AML-193 (cell line): Measurements from ENCODE around the gene GNA15.
A peak's percentile ranks its signal among the peaks of the same experiment; 100 is the strongest.

Experiments used
- DNase-seq, 2 experiments: peaks; one replicate each; lab custom pipeline; 2025; lab: John Stamatoyannopoulos, UW

GNA15 gene

DNA sequence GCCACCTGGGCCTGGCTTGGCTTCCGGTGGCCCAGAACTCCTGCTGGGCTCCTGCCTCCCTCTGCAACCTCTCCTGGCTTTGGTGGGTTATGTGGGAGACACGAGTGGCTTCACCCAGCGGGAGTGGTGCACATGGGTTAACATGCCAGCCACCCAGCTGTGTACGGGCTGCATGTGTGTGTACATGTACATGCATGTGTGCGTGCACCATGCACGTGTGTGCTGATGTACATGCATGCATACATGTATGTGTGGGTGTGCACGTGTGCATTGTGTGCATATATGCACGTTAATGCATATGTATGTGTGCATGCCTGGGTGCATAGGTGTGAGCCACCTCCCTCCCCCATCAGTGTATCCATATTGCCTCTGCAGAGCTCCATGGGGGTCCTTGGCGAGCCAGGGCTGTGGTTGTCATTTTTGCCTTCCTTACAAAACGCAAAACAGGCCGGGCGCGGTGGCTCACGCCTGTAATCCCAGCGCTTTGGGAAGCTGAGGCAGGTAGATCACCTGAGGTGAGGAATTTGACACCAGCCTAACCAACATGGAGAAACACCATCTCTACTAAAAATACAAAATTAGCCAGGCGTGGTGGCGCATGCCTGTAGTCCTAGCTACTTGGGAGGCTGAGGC, 29.2 kb upstream of the GNA15 start:
- no peak for DNase-seq

DNA sequence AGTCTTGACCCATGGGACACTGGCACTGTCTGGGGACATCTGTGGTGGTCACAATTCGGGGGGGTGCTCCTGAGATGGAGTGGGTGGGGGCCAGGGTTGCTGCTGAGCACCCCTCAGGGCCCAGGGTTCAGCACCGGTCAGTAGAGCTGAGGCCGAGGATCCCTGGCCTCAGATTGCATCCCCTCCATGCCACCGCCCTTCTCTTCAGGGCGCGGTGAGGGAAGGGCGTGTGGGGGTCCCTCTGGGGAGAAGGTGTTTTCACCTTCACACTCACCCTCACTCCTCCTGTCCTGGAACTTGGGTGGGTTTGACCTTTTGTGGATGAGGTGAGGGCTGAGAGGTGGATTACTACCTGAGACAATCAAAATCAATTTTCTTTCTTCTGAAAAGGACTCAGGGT, 28.2 kb upstream of the GNA15 start:
- DNase-seq = no peak

DNA sequence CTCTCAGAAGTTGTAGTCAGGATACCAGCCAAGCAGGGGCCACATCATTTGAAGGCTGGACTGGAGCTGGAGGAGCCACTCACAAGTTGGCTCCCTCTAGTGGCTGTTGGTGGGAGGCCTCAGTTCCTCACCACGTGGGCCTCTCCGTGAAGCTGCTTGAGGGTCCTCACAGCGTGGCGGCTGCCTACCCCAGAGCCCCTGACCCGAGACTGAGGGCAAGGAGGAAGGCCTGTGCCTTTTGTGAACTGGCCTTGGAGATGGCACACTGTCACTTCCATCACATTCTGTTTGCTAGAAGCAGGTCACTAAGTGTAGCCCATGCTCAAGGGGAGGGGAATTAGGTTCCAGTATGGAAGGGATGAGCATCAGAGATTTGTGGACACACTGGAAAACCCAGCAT, 27.1 kb upstream of the GNA15 start:
- peak; percentile 44 to 57 for DNase-seq

DNA sequence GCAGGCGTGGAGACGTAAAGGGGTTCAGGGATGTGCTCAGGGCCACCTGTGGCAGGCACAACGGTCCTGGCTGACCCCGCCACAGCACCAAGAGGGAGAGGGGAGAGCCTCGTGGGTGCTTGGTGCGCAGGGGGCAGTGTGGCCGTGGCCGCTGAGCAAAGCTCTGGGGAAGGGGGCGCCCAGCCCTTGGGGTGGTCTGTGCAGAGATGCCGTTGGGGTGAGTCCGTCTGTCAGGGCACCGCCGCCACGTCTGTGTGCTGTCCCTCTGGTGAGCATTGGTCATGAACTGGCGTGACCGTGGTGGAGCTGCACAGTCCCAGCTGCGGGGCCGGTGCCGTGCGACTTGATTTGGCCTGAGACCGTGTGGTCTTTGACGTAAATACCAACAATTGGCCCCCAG, 26.3 kb upstream of the GNA15 start:
- DNase-seq = no peak

DNA sequence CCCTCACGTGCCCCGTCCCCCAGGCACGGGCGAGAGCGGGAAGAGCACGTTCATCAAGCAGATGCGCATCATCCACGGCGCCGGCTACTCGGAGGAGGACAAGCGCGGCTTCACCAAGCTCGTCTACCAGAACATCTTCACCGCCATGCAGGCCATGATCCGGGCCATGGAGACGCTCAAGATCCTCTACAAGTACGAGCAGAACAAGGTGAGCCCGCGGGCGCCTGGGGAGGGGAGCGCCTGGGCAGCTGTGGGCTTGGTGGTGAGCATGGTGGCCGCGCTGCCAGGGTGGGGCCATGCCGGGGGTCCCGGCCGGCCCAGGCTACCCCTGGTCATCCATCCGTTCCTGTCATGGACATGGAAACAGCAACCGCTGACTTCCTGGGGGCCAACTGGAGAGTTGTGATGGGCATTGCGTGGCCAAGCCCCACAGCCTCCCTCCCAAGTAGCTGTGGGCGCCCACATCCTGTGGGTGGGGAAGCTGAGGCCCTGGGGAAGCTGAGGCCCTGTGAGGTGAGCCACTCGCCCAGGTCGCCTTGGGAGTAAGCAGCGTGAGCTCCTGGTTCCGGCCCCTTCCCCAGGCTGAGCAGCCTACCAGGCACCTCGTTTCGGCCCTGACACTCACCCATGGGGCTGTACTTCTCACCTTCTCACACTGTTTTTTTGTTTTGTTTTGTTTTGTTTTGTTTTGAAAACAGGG, 25.6 kb upstream of the GNA15 start:
- no peak for DNase-seq

DNA sequence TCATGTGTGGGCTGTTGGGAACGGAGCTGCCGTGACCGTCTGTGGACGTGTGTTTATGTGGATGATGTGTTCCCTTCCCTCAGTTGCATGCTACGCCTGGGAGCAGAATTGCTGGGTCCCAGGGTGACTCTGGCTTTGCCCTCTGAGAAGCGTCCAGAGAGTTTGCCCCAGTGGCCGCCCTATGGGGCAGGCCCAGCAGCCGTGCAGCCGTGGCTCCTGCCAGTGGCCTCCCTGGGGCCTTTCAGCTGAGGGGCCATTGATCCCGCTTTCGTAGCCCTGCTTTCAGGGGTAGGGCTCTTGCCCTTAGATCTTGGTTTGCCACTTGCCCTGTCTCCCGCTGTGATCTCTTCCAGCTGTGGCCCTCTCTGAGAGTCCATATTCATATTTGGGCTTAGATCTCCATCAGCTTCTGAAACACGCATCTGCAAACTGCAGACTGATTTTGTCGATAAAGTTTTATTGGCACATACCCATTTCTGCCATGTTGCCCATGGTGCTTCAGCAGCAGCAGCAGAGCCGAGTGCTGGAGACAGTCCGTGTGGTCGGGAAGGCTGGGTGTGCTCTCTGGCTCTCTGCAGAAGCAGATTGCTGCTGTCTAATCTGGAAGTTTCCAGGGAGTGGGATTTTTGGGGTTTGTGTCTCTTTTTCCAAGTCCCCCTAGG, 24.1 kb upstream of the GNA15 start:
- DNase-seq = no peak

DNA sequence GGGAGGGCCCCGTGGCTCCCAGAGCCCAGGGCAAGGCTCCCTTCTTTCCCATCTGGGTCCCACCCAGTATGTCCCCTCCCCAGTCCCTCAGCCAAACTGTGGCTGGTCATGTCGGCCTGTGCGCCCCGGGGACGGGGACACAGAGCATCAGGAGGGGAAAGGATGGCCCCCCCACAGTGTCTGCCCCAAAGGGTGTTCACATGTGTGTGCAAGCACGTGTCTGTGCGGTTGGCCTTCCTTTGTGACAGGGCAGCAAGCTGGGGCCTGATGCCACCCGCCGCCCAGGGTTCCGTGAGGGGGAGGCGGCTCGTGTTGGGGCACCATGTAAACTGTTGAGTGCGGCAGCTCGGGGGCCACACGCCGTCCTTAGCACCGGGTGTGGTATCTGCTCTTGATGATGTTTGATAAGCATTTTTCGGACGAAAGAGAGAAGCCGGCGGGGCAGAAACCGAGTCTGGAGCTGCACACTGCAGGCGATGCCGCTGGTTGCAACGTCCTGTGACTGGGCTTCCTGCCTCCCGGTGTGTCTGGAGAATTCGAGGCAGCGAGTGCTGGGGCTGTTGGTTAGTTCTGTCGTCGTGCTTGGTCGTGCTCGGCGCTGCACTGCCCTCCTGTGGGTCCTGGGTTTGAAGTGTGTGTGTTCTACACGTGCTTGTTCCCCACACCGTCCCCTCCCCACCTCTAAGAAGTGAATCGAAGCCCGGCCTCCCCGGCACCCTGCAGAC, 23.3 kb upstream of the GNA15 start:
- DNase-seq = no peak

DNA sequence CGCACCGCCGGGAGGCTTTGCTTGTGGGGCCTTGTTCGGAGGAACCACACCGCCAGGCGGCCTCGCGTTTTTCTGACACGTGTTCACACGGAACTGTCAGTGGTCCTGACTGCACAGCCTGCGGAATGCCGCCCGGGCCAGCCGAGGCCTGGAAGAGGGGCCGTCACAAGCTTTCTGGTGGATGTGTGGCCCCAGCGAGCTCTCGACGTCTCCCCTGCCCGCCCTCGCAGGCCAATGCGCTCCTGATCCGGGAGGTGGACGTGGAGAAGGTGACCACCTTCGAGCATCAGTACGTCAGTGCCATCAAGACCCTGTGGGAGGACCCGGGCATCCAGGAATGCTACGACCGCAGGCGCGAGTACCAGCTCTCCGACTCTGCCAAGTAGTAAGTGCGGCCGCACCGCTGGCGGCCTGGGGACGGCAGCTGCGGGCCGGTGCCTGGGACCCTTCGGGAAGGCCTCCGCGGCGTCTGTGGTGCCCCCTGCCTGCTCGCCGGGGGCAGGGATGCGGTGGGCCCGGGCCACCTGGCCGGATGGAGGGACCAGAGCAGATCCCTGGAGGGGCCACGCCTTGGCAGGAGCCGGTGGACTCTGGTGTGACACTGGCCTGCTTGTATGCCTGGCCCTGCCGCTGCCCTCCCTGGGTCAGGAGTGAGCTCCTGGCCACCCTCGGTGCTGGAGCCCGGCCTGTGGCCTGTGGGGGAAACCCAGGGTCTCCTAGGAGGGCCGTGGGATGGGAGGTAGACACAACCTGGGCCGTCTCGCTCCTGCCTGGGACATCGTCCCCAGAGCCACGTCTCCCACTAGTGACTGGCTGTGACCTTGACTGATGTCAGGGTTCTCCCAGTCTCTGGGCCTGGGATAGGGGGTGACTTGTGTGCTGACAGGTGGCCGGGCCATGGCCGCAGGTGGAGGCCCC, 22.5 kb upstream of the GNA15 start:
- no peak for DNase-seq

DNA sequence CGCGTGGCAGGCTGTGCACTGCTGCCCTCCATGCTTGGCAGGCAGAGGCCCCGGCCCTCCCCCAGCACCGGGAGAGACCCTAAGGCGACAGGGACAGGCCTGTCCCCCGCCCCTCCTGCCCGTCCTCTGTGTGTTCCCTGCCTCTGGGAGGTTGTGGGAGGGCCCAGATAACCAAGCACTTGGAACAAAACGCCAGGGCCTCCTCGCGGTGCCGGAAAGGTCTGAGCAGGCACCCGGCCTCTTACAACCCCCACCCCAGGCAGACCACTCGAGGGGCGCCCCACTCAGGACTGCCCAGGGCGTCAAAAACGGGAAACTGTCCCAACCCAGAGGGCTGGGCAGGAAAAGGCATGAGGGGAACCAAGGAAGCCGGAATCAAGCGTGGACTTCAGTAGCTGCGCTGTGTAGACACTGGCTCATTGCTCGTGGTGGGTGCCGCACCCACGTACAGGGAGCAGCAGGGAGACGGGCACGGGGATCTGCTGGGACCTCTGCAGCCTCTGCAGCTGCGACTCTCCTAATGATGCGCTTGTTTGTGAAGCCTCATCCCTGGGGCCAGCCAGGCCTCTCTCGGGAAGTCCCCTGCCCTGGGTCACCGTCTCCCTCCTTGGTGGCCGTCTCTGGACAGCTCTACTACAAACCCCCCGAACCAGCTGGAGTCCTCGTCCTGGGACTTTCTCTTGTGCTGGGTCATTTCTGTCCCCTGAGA, 21.7 kb upstream of the GNA15 start:
- no peak for DNase-seq

DNA sequence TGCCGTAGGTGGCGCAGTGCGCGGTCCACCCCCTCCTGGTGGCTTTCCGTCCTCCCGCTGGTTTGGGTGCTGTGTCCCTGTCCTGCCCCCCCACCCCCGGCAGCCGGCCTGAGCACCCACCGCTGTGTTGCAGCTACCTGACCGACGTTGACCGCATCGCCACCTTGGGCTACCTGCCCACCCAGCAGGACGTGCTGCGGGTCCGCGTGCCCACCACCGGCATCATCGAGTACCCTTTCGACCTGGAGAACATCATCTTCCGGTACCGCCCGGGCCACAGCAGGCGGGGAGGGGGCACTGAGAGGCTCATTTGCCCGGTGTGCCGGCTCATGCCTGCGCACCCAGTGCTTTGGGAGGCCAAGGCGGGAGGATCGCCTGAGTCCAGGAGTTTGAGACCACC, 21.0 kb upstream of the GNA15 start:
- DNase-seq = no peak

DNA sequence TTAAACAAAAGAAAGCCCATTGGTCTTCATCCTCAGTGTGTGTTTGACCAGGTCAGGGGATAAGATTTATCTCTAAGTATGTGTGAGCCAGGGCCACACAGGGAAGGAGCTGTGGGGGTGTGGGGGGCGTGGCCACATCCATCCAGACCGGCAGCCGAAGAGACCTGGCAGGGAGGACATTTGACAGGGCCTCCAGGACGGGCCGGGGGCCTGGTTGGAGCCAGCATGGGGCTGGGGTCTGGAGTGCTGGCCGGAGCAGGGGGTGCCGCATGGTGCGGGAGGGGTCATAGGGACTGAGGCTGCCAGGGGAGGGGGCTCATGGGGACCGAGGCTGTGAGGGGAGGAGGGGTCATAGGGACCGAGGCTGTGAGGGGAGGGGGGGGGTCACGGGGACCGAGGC, 20.4 kb upstream of the GNA15 start:
- no peak for DNase-seq

DNA sequence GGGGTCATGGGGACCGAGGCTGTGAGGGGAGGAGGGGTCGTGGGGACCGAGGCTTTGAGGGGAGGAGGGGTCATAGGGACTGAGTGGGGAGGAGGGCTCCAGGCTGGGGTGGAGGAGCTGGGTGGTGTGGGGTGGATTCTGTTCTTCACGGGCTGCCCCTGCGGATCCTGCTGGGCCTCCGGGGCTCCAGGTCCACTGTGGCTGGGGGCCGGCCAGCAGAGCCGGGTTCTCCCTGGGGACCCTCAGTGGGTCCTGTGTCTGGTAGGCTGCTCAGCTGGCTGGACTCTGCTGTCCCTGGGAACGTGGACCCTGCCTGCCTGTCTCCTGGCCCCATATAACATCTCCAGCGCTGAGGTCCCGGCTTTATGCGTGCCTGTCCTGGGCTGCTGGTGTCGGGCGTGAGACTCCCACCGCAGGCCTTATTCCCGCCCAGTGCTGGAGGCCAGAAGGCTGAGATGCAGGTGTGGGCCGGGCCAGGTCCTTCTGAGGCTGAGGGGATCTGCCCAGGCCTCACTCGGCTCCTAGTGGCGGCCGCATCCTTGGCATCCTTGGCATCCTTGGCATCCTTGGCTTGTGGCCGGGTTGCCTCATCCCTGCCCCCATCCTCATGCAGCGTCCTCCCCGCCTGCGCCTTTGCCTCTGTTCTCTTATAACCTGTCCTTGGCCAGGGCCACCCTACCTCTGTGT, 19.8 kb upstream of the GNA15 start:
- no peak for DNase-seq

DNA sequence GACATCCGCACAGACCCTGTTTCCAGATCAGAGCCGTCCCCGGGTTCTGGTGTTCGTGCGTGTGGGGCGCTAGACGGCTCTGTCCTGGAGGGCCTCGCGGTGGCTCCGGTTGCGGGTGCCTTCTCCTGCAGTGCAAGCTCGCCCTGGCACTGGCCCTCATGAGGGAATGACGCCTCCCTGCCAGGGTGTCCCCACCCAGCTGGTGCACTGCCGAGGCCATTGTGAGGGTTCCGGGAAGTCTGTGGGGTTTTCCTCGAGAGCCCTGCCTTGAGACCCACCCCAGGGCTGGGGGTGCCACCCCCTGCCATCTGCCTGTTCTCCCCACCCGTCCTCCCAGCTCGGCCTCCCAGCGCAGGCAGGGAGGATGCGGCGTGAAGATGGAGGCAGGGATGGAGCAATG, 19.2 kb upstream of the GNA15 start:
- no peak for DNase-seq

DNA sequence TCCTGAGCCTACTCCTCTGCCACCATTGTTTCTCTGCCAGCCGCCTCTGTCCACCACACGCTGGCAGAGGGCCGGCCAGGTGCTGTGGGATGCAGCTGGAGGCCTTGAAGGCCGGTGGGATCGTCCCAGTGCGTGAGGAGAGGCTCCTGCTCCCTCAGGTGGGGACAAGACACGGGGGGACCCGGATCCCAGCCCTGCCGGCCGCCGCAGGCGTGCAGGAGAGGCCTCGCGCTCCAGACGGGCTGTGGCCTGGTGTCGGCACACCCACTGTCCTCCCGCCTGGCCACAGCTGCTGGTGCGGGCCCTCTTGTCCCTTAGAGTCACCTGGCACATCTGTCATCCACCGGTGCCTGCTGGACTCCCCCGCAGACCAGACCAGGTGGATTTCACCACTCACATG, 18.1 kb upstream of the GNA15 start:
- DNase-seq = no peak

DNA sequence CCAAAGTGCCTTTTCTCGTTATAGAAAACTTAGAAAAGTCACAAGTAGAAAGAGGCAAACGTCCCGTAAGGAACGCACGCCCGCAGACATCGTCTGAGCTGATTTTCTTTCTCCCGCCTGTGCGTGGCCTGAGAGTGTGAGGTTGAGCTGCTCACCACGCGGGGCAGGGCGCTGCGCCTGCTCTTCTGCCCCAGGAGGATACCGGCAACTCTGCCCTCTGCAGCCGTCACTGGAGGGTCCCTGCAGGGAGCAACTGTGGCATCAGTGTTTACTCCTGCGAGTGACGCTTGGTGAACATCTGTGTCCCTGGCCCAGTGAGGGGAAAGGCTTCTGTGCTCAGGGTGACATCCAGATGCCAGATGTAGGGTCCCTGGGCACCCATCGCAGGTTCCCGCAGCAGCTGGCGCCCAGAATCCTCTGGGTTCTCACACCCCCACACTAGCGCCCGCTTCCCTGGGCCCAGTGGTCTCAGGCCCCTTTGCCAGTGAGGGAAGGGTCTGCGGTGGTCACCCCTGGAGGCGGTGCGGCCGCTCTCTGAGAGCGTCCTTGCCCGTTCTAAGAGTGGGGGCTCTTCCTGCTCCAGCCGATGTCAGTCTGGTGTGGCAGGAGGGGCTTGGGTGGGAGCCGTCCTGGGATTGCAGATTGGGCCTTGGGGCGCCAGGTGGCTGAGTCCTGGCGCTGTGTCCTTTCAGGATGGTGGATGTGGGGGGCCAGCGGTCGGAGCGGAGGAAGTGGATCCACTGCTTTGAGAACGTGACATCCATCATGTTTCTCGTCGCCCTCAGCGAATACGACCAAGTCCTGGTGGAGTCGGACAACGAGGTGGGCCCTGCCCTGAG, 17.4 kb upstream of the GNA15 start:
- no peak for DNase-seq

DNA sequence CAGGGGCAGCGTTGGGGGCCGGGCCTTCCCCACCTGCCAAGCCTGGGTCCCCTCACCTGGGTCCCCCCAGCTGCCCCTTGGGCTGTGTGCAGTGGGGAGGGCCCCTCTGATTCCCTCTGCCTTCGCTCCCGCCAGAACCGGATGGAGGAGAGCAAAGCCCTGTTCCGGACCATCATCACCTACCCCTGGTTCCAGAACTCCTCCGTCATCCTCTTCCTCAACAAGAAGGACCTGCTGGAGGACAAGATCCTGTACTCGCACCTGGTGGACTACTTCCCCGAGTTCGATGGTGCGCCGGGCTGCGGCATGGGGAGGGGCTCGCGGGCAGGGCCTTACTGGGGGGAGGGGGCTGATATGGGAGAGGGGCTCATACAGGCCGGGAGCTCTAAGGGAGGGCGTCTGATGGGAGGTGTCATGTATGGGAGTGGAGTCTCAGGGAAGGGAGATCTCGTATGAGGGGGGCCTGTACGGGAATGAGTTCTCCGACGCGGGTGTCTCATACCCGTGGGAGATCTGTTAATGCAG, 16.7 kb upstream of the GNA15 start:
- no peak for DNase-seq

DNA sequence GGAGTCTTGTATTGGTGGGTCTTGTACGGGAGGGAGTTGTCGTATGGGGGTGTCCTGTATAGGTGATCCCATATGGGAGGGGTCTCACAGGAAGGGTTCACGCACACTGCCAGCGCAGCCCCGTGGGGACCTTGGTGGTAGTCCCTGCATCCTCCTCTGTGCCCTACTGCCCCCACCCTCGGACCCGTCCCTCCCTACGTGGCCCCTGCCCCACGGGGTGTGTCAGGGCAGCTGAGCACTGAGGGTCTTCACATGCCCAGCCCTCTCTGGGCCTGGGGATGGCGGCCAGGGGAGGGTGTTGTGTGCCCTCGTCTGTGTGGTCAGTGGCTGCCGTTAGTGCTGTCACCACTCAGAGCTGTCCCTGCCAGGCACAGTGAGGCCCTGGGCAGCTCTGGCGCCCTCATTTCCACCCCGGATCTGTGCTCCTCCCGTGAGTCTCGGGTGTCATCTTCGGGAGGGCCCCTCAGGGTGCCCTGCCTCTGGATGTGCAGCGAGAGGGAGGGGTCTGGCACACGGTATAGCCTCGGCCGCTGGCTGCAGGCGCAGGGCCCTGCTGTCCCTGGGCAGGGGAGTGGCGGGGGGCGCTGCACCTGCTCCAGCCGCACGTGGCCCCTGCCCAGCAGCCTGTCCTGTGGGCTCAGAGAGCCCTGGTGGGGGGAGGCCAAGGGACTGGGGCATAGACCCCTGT, 16.0 kb upstream of the GNA15 start:
- DNase-seq = no peak

DNA sequence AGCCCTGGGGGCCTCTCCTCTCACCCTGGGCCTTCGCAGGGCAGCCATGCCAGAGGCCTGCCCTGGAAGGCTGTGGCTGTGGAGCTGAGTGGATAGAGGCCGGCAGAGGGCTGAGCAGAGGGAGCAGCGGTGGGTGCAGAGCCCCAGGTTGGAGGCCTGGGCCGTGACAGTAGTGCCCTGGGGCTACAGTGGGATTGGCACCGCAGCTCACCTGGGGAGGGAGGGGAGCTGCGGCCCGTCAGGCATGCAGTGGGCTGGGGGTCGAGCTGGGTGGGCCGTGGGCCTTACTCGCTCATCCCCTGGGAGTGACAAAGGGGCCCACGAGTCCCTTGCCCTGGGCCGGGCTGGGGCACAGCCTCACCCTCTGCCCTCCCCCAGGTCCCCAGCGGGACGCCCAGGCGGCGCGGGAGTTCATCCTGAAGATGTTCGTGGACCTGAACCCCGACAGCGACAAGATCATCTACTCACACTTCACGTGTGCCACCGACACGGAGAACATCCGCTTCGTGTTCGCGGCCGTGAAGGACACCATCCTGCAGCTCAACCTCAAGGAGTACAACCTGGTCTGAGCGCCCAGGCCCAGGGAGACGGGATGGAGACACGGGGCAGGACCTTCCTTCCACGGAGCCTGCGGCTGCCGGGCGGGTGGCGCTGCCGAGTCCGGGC, 15.1 kb upstream of the GNA15 start:
- DNase-seq = no peak
